AML-193 (cell line): ENCODE results near the gene THOC7.

Source experiments
- DNase-seq, 2 experiments: peaks; one replicate each; lab custom pipeline; 2025; lab: John Stamatoyannopoulos, UW

The THOC7 gene

DNA sequence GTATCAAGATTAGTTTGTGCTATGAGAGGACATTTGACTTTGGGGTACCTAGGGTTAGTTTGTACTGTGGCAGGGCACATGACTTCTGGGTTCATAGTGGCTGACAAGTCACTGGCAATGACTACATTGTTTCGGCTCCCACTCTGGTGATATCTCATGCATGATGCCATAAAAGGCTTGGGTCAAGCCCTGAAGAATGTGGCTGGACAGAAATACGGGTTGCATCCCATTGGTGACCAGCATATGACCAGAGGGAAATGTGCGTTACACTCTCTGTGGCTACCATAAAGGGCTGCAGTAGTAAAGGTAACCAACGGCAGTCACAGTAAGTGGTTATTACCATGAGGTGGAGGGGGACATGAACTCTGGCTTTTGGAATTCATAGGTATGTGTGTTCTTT is 18.4 kb downstream of the THOC7 start:
- DNase-seq: no peak

DNA sequence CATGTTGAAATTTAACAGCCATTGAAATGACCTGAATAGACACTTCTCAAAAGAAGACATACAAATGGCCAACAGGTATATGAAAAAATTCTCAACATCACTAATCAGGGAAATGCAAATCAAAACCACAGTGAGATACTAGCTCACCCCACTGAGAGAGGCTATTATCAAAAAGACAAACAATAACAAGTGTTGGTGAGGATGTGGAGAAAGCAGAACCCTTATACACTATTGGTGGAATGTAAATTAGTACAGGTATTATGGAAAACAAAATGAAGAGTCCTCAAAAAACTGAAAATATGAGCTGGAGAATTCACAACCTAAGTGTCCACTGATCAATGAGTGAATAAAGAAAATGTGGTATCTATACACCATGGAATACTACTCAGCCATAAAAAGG is 21.5 kb downstream of the THOC7 start:
- DNase-seq: no peak

DNA sequence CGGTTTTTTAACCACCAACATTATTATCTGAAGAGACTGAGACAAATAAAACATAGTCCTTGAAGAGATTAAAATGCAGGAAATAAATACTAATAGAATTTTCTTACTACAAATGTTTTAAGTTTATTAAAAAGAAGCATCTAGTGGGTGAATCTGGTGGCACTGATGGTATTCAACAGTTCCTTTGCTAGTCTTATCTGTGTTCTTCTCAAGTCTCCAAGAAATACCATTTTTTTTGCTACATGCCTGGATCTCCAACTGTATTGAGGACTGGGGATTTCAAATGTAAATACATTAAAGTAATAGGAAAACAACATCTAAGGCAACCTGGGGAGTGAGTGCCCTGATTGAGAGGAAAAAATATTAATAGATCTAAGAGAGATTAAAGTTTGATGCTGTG is 21.9 kb downstream of the THOC7 start:
- no peak for DNase-seq

DNA sequence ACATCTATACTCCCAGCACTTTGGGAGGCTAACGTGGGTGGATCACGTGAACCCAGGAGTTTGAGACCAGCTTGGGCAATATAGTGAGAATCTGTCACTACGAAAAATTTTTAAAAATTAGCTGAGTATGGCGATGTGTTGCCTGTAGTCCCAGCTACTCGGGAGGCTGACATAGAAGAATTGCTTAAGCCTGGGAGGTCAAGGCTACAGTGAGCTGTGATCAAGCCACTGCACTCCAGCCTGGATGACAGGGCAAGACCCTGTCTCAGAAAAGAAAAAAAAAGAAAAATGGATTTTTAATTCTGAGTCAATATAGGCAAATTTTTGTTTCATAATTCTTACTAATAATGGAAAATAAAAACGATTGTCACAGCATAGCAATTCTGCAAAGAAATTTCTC is 31.2 kb downstream of the THOC7 start:
- no peak for DNase-seq

DNA sequence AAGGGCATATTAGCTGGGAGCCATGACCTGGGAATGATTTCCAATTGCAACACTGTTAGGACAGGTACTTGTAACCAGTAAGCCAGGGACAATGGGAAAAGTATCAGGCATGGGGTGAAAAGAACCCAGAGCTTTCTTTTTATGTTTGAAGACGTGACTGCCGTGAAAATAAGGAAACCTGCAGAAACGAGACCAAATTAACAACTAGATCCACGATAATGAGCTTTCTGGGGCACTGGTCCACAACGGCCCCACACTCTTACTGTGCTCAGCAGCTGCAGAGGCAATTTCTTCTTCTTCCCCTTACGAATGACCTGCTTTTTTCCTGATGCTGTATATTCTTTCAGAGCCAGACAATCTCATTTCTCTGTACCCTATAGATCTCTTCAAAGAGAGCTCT is 33.1 kb downstream of the THOC7 start:
- no peak for DNase-seq

DNA sequence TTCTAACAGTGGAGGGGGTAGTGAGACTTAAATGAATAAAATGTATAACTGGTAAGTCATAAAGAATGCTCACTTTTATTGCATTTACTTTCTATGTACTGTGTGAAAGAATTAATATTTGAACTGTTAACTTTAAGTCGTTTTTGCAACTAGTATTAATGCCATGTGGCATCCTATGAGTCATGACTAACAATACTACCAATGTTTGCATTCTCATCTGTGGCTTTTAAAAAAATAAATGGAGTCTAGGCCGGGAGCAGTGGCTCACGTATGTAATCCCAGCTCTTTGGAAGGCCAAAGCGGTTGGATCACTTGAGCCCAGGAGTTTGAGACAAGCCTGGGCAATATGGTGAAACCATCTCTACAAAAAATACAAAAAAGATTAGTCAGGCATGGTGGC is 39.3 kb downstream of the THOC7 start:
- no peak for DNase-seq

DNA sequence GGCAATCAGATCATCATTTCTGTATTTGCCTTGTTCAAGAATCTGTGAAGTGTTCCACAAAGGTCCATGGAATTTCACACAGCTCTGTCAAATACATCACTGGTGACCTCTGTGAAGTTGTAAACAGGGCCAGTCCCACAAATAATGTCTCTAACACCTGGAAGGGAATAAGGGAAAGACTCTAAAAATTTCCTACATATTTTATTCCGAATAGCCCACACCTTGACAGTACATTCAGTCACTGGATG is 44.5 kb downstream of the THOC7 start, which contains the start of gene C3orf49:
Gene C3orf49 (plus strand): TSS at position 149 of the 248 bp plus-strand sequence. CDS start 173 bp downstream, outside the sequence.
- DNase-seq: no peak

DNA sequence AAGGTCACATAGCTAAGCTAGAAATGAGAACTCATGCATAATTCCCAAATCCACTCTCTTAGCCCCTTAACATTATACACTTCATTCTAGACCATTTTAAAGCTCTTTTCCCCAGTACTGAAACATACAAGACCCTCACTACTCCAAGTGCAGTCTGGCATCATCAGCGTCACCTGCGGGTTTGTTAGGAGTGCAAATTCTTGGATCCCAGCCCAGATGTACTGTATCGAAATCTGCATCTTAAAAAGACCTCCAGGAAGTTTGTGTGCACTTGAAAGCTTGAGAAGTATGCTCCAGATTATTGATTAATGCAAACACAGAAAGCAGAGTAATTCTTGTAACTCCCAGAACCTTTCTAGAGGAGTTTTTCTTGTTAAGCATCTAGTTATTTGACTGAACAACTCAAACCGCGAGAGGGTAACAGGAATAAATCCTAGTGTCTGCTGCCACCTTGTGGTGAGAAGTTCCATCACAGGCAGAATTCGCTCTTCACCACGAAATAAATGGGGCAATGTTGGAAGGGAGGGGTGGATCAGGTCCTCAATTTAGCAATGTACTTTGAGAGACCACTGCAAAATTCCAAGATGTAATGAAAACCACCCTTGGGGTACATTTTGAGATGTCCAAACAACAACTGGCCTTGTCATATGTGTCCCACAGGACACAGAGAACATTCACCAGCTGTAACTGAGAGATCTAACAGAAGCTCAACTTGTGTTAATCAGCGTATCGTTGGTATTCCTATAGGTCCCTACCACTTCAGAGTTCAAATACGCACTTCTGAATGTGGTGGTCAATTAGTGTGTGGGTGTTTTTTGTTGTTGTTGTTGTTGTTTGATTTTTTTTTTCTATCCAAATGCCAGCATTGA is 45.1 kb downstream of the THOC7 start:
- DNase-seq: peak; percentile 64 to 67

DNA sequence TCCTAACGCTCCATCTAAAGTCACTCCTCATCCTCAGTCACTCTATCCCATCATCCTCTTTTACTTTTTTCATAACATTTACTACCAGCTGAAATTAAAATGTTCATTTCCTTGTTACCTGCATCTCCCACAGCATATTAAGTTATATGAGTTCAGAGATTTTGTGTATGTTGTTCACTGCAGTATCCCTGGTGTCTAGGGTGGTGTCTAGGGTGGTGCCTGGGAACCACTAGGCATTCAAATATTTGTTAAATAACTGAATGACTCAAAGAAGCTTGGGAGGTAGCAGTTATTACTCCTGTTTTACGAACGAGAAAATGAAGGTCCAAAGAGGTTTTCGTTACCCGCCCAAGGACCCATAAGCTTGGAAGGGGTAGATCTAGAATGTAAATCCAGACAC is 46.4 kb downstream of the THOC7 start:
- no peak for DNase-seq

DNA sequence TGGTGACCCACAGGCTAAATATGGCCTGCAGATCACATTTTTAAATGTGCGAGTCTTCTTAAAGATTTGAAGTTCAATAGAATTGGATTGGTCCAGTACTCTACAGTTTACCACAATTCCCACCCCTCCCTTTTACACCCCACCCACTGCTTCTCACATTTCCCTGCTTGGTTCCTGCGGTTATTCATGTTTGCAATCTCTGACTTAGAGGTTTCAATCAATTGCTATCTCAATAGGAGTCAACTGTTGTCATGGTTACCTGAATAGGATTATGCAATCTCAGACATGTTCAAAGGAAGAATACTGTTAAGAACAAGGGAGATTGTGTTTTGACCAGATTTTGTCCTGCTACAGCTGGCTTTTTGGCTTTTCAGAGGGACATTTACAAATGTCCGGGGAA is 49.4 kb downstream of the THOC7 start:
- no peak for DNase-seq

DNA sequence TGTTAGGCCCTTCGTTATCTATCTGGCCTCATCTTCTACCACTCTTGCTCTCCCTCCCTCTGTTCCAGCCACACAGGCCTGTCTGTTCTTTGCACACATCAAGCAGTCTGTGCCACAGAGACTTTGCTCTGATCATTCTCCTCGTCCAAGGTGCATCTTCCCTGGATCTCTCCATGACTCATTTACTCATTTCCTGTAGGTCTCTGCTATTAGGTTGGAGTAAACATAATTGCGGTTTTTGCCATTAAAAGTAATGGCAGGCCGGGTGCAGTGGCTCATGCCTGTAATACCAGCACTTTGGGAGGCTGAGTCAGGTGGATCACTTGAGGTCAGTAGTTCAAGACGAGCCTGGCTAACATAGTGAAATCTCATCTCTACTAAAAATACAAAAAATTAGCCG is 54.0 kb downstream of the THOC7 start:
- no peak for DNase-seq

DNA sequence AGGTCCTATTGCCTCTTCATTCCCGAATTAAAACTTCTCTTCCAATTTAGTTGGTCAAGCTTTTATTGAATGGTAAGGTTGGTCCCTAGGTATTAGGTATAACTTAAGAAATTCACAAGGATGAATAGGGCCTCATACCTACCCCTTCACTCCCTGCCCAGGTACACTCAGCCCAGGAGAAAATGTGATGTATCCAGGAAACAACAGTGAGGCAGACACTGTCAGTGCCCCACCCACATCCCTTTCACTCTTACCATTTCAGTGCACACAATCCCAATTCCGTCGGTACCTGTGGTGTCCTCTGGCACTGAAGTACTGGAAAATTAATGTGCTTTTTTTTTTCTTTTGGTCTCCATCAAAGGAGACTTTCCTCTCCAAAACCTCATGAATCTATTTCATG is 55.0 kb downstream of the THOC7 start:
- DNase-seq: no peak

DNA sequence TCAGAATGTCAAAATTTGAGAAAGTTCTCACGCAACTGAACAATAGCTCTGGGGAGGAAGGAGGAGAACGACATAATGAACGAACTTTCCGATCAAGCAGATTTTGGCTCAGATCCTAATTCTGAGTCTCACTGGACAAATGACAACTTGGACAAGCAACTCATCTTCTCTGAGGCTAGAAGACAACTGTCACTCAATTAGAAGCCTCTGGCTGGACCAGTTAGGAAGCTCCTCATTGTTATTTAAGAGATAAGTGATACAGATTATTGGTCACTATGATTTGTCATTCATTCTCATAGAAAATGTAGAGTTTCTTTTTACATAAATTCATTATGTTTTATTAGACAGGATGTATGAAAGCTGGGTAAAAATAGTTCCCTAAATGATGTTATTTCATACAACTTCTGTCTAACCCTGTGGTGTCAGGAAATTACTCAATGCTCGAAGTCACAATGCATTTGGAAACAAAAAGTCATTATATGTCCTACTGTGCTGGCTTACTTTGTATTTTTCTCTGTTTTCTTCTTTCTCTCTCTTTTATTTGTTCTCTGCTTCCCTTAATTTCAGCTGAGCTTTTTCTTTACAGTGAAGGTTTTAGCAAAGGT is 55.5 kb downstream of the THOC7 start:
- peak; percentile 81 to 89 for DNase-seq

DNA sequence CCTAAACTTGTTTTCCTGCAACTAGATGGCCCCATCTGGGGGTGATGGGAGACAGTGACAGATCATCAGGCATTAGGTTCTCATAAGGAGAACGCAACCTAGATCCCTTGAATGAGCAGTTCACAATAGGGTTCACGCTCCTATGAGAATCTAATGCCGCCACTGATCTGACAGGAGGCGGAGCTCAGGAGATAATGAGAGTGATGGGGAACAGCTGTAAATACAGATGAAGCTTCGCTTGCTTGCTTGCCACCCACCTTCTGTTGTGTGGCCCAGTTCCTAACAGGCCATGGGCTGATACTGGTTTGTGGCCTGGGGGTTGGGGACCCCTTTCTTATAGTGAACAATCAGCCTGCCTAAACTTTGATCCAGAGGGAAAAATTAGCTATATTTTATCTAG is 59.7 kb downstream of the THOC7 start:
- no peak for DNase-seq

DNA sequence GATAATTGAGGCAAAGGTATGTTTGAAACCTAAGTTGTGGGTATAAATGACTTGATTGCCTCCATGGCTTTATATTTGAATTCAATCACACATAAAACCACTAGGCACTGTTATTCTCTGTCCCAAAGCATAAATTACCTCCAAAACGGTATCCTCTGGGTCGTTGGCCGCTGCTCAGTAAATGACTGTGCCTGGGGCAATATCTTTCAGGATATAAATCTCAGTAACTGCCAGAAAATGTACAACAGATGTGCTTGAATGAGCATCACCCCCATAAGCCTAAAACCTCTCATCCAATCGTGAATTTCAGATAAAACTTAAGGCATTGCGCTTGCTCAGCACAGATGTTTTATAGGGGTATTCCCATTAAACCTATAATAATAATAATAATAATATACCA is 63.5 kb downstream of the THOC7 start:
- no peak for DNase-seq

DNA sequence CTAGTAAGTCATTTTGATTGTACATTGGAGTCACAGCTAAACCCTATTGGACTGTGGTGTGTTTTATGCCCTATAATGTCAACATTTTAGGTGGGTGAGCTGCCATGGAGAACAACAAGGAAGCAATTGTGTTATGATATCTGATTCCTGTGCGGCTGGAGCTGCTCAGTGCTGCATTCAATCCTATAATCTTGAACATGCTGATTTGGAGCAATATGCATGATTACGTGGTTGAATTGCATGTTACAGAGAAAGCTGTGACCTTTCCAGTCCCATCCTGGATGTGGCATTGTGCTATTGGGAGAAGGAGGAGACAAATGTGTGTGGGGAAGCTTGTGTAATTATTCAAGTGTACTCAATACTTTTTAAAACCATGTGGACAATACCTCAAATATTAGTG is 64.7 kb downstream of the THOC7 start:
- DNase-seq: no peak

DNA sequence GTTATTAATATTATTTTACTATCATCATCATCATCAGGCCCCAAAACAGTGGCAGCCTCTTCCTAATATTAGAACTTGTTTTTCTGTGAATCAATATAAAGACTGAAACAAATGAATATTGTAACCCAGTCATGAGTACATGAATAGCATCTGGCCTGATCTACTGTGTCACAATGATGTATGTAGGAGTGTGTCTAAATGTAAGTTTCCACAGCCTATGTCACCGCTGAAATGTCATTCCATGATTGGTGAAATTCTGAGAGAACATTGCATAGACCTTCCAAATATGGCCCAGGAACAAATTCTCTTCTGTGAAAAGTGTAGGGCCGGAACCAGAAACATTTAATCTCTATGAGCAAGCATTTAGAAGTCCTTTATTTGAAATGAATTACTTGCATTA is 65.1 kb downstream of the THOC7 start:
- no peak for DNase-seq

DNA sequence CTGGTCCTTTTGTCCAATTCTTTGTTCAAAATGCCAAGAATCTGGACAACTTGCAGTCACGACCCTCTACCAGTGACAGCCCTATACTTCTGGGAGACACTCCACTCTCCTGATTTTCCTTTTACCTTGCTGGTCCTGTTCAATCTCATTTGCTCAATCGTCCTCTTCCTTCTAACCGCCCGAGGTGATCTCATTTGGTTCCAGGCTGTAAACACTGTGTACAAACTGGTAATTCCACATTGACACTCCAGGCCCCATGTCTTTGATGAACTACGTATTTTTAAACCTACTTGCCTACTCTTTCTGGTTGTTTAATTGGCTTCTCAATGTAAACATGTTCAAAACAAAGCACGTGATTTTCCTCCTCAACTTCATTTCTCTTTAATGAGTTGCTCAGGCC is 68.2 kb downstream of the THOC7 start:
- DNase-seq: no peak

DNA sequence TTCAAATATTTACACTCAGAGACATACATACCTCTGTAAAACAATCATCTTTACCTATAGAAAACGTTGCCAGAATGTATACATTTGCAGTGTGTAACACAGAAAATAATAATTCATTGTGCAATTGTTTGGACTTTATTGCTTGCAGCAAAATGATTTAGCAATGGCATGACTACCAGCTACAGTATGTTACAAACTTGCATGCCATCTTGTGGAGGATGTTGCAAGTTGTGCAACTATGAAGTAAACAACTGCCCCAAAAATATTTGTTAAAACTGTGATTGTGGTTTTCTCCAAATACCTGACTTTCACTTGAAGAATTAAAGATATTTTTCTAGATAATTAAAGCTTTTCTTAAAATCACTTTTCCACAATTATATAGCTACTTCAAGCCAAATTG is 71.6 kb downstream of the THOC7 start:
- DNase-seq: peak; percentile 8 to 18
